Measurements from ENCODE around the gene EIF2AK3. TPM values are rescaled to one million over a fixed set of nuclear protein-coding genes. Genes with fewer than 3 reads are reported as not detected.
A peak's percentile ranks its signal among the peaks of the same experiment; 100 is the strongest.
"Not testable (repeated sequence)": the region's sequence is repeated elsewhere in the genome, so short reads cannot be mapped to it uniquely, and the experiment has no call there.

EIF2AK3 gene
- polyA plus RNA-seq, 1 donor from 2014 or later, result 23.2 TPM

GRCh38 chr2:88624477-88624876, 2.8 kb downstream of the EIF2AK3 start:
- H4K20me1 ChIP-seq (ENCODE audit: insufficient read depth), result no peaks in the 10 kb centered on the region
- H3K9me3 ChIP-seq (ENCODE audit: low read length), result no peaks in the 10 kb centered on the region
- H3K36me3 ChIP-seq (ENCODE audit: insufficient read depth, low read length), result no peaks in the 10 kb centered on the region
- no peaks in the 10 kb centered on the region for H3K9me2 ChIP-seq (ENCODE audit: insufficient read depth, low read length)
- TF ChIP-seq EP300 (conservative IDR thresholded peaks at IDR 0.05; ENCODE audit: poor library complexity, severe bottlenecking), result no peak
- TF ChIP-seq POLR2AphosphoS5 (IDR thresholded peaks at IDR 0.05), result no peak
- TF ChIP-seq MXI1 (conservative IDR thresholded peaks at IDR 0.05; ENCODE audit: poor library complexity, severe bottlenecking), result no peak
- no peak for TF ChIP-seq CTCF (IDR thresholded peaks at IDR 0.05; ENCODE audit: poor library complexity, severe bottlenecking)
- TF ChIP-seq REST (IDR thresholded peaks at IDR 0.05; ENCODE audit: borderline replicate concordance), result no peak
- no peak for TF ChIP-seq SMC3 (conservative IDR thresholded peaks at IDR 0.05; ENCODE audit: poor library complexity)
- no peak for TF ChIP-seq RAD21 (conservative IDR thresholded peaks at IDR 0.05)
- no peak for TF ChIP-seq EZH2 (IDR thresholded peaks at IDR 0.05; ENCODE audit: borderline replicate concordance, insufficient read depth, low read length, poor library complexity, severe bottlenecking)
- peaks cover 47% of the 10 kb centered on the region for H3K79me2 ChIP-seq (replicated peaks; ENCODE audit: insufficient read depth, low read length)
- no peaks in the 10 kb centered on the region for H3F3A ChIP-seq (ENCODE audit: insufficient read depth, low read length, poor library complexity, severe bottlenecking)
- H3K27me3 ChIP-seq (ENCODE audit: insufficient read depth, low read depth, low read length), result no peaks in the 10 kb centered on the region
- no peak overlapping the region for H3K27ac ChIP-seq (ENCODE audit: low read length)
- no peak overlapping the region for H3K9ac ChIP-seq (ENCODE audit: low read length)
- peak overlapping the region; percentile 90 for H3K4me3 ChIP-seq (ENCODE audit: low read length)
- peak overlapping the region; percentile 94 for H3K4me2 ChIP-seq (ENCODE audit: low read length)
- H2AFZ ChIP-seq (ENCODE audit: low read depth, low read length), result no peak overlapping the region

- H3K9me2 ChIP-seq (ENCODE audit: insufficient read depth, low read length); H3K36me3 ChIP-seq (ENCODE audit: insufficient read depth, low read length); H2AFZ ChIP-seq (ENCODE audit: low read depth, low read length); H3K9ac ChIP-seq (ENCODE audit: low read length); H3K27me3 ChIP-seq (ENCODE audit: insufficient read depth, low read depth, low read length); H3K27ac ChIP-seq (ENCODE audit: low read length); H3F3A ChIP-seq (ENCODE audit: insufficient read depth, low read length, poor library complexity, severe bottlenecking); H3K9me3 ChIP-seq (ENCODE audit: low read length); H4K20me1 ChIP-seq (ENCODE audit: insufficient read depth); H3K4me2 ChIP-seq (ENCODE audit: low read length): not testable (repeated sequence)
- peak overlapping the region; percentile 90 for H3K4me3 ChIP-seq (ENCODE audit: low read length)
- H3K79me2 ChIP-seq (replicated peaks; ENCODE audit: insufficient read depth, low read length), result peaks cover 47% of the 10 kb centered on the region
Measured at GRCh38 chr2:88623831-88624465, 3.3 kb downstream of the EIF2AK3 start.

- no peaks in the 10 kb centered on the region for H3K9me2 ChIP-seq (ENCODE audit: insufficient read depth, low read length)
- H3K9me3 ChIP-seq (ENCODE audit: low read length), result no peaks in the 10 kb centered on the region
- no peak overlapping the region for H2AFZ ChIP-seq (ENCODE audit: low read depth, low read length)
- no peak overlapping the region for H3K9ac ChIP-seq (ENCODE audit: low read length)
- no peak overlapping the region for H3K4me3 ChIP-seq (ENCODE audit: low read length)
- H3K36me3 ChIP-seq (ENCODE audit: insufficient read depth, low read length), result no peaks in the 10 kb centered on the region
- no peaks in the 10 kb centered on the region for H3K27me3 ChIP-seq (ENCODE audit: insufficient read depth, low read depth, low read length)
- no peak overlapping the region for H3K27ac ChIP-seq (ENCODE audit: low read length)
- TF ChIP-seq SMC3 (conservative IDR thresholded peaks at IDR 0.05; ENCODE audit: poor library complexity), result no peak
- TF ChIP-seq MXI1 (conservative IDR thresholded peaks at IDR 0.05; ENCODE audit: poor library complexity, severe bottlenecking), result no peak
- no peak for TF ChIP-seq CTCF (IDR thresholded peaks at IDR 0.05; ENCODE audit: poor library complexity, severe bottlenecking)
- H3K79me2 ChIP-seq (replicated peaks; ENCODE audit: insufficient read depth, low read length), result peaks cover 47% of the 10 kb centered on the region
- H3K4me2 ChIP-seq (ENCODE audit: low read length), result no peak overlapping the region
- no peaks in the 10 kb centered on the region for H4K20me1 ChIP-seq (ENCODE audit: insufficient read depth)
- H3F3A ChIP-seq (ENCODE audit: insufficient read depth, low read length, poor library complexity, severe bottlenecking), result no peaks in the 10 kb centered on the region
Measured at GRCh38 chr2:88622307-88622706, 5.0 kb downstream of the EIF2AK3 start.

All from neural cell (in vitro differentiated cells).